ENCODE data around the gene PFKFB2.

PFKFB2 gene

DNA sequence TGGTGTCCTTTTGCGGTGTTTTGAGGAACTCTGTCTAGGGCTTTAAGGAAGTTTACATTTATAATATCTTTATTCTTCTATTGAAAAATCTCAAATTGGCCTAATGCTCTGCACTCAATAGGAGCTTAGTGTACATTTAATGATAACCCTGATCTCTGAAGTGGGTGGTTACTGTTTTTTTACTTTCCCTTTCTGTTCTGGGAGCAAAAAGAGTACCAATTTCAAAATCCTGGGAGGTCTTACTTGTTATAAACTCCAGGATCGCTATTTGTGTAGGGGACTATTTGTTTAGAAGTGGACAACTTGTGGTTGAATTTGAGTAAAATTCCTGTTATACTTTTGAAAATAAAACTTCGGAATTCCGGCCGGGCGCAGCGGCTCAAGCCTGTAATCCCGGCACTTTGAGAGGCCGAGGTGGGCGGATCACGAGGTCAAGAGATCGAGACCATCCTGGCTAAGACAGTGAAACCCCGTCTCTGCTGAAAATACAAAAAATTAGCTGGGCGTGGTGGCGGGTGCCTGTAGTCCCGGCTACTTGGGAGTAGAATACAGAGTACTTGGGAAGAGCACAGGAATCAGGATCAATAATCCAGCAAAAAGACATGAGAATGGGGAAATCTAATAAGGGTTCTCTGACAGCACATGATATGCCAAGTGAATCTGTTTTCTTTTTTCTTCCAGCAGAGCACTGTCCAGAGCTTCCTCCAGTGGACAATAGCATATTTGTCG, 36.7 kb downstream of the PFKFB2 start:
- DNase-seq (ENCODE audit: low spot score), result no peak

GRCh38 chr1:207091200-207091908, 38.3 kb downstream of the PFKFB2 start:
- no peak for DNase-seq (ENCODE audit: low spot score)

DNA sequence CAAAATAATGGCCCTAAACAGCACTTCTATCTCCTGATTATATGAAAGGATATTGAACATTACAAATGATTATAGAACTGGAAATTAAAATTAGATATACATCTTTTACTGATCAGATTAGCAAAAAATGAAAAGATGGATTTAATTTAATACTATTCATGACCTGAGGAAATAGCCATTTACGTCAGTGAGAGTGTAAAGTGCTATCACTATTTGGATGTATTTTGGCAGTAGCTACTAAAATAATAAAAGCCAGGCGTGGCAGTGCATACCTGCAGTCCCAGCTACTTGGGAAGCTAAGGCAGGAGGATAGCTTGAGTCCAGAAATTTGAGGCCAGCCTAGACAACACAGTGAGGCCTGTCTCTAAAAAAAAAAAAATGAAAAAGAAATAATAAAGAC, 40.9 kb downstream of the PFKFB2 start:
- no peak for DNase-seq (ENCODE audit: low spot score)

DNA sequence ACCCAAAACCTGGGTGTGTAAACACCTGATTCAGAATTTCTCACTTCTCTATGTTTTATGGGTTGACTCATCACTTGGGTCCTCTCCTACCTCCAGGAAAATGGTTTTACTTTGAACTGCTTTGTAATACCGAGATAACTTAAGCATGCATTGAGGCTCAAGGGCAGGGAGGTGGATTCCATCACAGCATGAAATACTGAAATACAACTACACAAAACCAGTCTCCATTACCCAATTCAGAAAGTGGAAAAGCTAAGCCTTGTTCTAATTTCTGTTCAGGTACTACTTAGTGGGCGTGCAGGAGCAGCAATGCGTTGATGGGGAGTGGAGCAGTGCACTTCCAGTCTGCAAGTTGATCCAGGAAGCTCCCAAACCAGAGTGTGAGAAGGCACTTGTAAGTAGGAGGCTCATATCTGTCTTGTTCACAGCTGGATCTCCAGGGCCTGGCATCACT, 44.8 kb downstream of the PFKFB2 start:
- DNase-seq (ENCODE audit: low spot score), result no peak

DNA sequence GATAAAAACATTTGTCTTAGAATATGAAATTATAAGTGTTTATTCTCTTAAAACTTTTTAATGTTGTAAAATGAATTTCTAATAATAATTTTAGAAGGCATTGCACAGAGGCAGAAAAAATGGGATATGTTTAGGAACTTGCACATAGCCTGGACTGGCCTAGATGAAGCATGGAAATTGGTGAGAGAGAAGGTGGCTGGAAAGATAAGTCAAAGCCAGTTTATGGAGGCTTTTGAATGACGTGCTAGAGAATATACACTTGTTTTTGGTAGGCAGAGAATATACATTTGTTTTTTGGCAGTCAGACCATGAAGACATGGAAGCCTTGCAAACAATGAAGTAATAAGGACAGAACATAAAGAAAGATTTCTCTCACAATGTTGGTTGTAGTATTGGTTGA, 48.6 kb downstream of the PFKFB2 start:
- DNase-seq (ENCODE audit: low spot score), result no peak

DNA sequence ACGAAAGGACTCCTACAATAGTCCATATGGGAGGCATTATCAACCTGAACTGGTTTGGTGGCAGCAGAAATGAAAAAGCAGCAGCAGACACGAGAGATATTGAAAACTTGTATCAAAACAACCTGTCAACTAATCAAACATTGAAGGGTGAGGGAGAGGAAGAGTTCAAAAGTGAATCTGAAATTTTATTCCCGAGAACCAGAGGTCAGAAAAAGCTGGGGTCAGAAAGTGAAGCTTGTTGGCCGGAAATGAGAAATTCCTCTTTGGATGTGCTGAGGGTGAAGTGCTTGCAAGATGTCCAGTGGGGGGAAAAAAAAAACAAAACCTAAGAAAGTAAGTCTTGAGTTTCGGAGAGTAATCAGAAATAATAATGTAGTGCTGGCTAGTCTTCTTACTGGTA, 49.1 kb downstream of the PFKFB2 start:
- DNase-seq (ENCODE audit: low spot score), result no peak

DNA sequence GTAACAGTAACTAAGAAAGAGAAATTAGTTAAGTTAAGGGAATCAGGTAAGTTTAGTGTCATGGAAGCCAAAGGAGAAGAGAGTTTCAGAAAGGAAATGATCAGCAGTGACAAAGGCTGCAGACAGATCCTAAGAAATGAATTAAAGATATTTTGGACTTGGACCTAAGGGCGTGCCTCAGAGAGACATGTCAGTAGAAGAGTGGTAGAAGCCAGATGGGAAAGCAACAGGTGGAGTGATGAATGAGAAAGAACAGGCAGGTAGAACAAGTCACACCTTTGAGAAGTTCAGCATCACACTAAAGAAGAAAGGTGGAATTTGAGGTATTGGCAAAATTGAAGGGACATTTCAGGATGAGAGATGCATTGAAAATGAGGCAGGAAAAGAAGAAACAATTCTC, 49.6 kb downstream of the PFKFB2 start:
- DNase-seq (ENCODE audit: low spot score), result no peak

GRCh38 chr1:207103892-207104373, 50.9 kb downstream of the PFKFB2 start, which contains the start of gene C4BPA:
C4BPA (plus strand) TSS chr1:207104233; CDS start chr1:207113026, 8,793 bp downstream.
- no peak for DNase-seq (ENCODE audit: low spot score)

- DNase-seq (ENCODE audit: low spot score), result no peak
Measured at GRCh38 chr1:207109004-207109403, 55.9 kb downstream of the PFKFB2 start.

DNA sequence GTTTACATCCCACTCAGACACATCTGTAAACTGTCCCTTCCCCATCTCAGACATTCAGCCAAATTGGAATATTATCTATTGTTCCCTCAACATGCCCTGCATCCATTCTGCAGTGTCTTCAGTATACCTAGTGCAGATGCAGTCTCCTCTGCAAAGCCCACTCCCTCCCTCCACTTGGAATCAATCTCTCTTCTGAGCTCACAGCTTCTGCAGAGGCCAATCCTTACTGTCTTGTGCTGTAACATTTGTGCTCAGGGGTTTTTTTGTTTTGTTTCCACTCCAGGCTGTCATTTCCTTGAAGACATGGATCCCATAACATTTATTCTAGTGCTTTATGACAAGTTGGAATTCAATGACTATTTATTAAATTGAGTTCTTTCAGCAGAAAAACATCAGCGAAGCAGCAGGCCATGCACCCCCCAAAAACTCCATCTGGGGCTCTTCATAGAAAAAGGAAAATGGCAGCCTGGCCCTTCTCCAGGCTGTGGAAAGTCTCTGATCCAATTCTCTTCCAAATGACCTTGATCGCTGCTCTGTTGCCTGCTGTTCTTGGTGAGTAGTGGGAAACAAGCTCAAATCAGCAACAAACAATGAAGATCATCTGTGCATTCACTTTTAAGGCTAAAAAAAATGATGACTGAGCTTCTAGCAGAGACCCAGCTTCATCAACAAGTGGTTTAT, 59.7 kb downstream of the PFKFB2 start:
- no peak for DNase-seq (ENCODE audit: low spot score)

DNA sequence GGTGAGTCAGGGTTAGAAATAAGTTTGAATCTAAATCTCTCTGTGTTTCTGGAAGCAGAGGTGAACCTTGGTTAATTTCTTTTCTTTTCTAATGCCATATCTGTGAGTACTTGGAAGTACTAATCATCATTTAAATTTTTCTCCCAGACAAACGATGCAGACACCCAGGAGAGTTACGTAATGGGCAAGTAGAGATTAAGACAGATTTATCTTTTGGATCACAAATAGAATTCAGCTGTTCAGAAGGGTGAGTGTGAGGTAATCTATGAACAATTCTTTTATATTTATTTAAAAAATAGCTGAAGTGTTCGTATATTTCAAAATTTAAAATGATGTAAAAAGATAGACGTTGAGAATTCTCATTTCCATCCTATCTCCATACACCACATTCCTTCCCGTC, 62.2 kb downstream of the PFKFB2 start:
- DNase-seq (ENCODE audit: low spot score), result no peak

DNA sequence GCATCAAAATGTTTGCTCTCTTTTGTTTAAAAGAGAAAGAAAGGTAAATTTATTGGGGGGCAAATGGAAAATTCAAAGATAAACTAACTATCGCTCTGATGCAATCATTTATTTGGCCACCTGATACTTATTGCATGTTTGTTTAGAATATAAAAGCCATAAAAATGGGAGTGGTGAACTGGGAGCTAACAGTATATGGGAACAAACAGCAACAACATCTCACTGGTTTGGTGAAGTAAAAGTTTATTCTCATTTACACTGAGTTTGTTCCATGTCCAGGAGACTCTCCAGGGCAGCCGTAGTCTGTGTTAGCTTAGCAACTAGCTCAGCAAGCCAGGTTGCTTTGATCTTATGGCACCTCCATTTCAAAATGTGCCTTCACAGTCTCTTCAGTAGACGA, 71.3 kb downstream of the PFKFB2 start:
- no peak for DNase-seq (ENCODE audit: low spot score)

DNA sequence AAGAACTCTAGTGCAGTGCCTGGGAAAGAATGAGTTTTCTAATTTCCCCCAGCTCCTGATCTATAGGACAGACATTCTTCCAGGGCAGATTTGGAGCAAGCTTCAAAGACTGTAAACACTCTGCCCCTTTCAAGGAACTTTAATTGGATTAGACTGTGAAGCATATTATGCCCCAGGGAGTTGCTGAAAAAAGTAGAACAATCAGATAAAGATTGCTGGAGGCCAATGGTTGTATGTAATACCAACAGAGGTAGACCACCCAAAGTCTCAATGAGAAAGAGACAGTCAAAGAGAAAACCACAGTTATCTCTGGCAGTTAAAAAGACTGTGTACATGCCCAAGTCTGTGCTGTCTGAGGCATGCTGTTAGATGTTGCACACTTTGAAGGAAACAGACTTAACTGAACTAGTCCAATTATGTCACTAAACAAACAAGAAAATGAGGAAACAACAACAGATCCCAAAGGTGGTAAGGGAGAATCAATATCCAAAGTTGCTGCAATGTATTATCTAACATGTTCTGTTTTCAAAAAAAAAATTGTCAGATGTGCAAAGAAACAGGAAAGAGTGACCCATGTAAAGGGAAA, 75.4 kb downstream of the PFKFB2 start:
- DNase-seq (ENCODE audit: low spot score), result no peak

- DNase-seq (ENCODE audit: low spot score), result no peak
Measured at GRCh38 chr1:207129053-207129452, 76.0 kb downstream of the PFKFB2 start.
